Esophagus squamous epithelium (tissue), 4 donors: ENCODE data around the gene LDLRAD3.

ENCODE experiments used
- CTCF ChIP-seq, 6 experiments: fragments of 450-650 bp in 4 of 6; fragments of 200-600 bp in 2 of 6; sonication (generic) in 2 of 6; IDR thresholded peaks; one replicate each; pipeline ENCODE4 v1.5.1; 2016 to 2019; ENCODE audit warnings: antibody characterized with exemption in 6 of 6, mild to moderate bottlenecking in 4 of 6, moderate library complexity in 4 of 6
- POLR2A ChIP-seq, 4 donors: fragments of 450-650 bp; IDR thresholded peaks; one replicate each; pipeline ENCODE4 v1.6.1; 2017; ENCODE audit warnings: antibody characterized with exemption in 4 of 4, mild to moderate bottlenecking in 4 of 4, moderate library complexity in 3 of 4

- TF ChIP-seq POLR2A (IDR thresholded peaks at IDR 0.05) (no peak), CTCF (IDR thresholded peaks at IDR 0.05) (no peak)
These were observed 94.7 kb downstream of the LDLRAD3 start for GRCh38 chr11:36038541-36038940.
